ENCODE results near the gene ACP6. TPM values are rescaled to one million over a fixed set of nuclear protein-coding genes. Genes with fewer than 3 reads are reported as not detected.

Gene ACP6
- total and polyA plus RNA-seq, 2 of the 13 experiments (the other 11 are each of a cell fraction or from before 2014, with no cell fraction given): 18.1 to 33.7 TPM

GRCh38 chr1:147636314-147636713, 34.0 kb downstream of the ACP6 start:
- WGBS (ENCODE audit: low lambda C conversion rate): 85% methylated on average over 4 of the region's 4 CpGs
- FAIRE-seq (no peak), DNase-seq (ENCODE audit: low spot score) (peak; percentile 47), ATAC-seq (no peak)
- in situ Hi-C loops (cut with HindIII; ENCODE audit: extremely low pct_ligation_motif_present, low pct_unique_long_range_greater_than_20kb) (no loop called here), intact Hi-C loops (cut with micrococcal nuclease; ENCODE audit: unreplicated experiment) (no loop called here)
- Histone ChIP-seq H3K4me1 (ENCODE audit: insufficient read depth, low read length) (peaks cover 29% of the 10 kb centered on the region), H2AFZ (ENCODE audit: low read length) (no peak overlapping the region), H3K79me2 (ENCODE audit: insufficient read depth, low read length) (no peaks in the 10 kb centered on the region), H4K20me1 (ENCODE audit: insufficient read depth, low read length) (no peaks in the 10 kb centered on the region), H3K9ac (ENCODE audit: insufficient read depth, low read depth, low read length) (no peak overlapping the region), H3K36me3 (replicated peaks in 1 of 2; ENCODE audit: control insufficient read depth in 1 of 2, insufficient read depth in 2 of 2, low read length in 2 of 2) (peaks cover 1 to 5% of the 10 kb centered on the region in 2 experiments; a peak in 3 of 5 replicates), H3K9me3 (ENCODE audit: low read length) (no peaks in the 10 kb centered on the region), H3K4me3 (replicated peaks in 1 of 3; ENCODE audit: insufficient read depth in 1 of 3, low read depth in 2 of 3, low read length in 3 of 3) (no peak overlapping the region), H3K27me3 (ENCODE audit: control insufficient read depth in 1 of 2, insufficient read depth in 2 of 2, low read length in 2 of 2) (no peaks in the 10 kb centered on the region; a peak in 1 of 5 replicates), H3K27ac (ENCODE audit: extremely low read length, insufficient read depth, low read length) (peak overlapping the region; percentile 13), H3K4me2 (ENCODE audit: low read depth, low read length) (no peak overlapping the region)
- no TSS peak for BruUV-seq (replicated peaks)
- POLR2A ChIA-PET: no interaction called here
- CTCF ChIA-PET (ENCODE audit: low intra/inter-chr PET ratio, low total read pairs): no interaction called here
- TF ChIP-seq GABPB1 (CRISPR knock-in tag; IDR thresholded peaks at IDR 0.05) (no peak), NR2C2 (CRISPR knock-in tag; IDR thresholded peaks at IDR 0.05; ENCODE audit: borderline replicate concordance) (peak; percentile 72), SPEN (CRISPR knock-in tag; IDR thresholded peaks at IDR 0.05; ENCODE audit: low read depth) (no peak), NCOR1 (IDR thresholded peaks at IDR 0.05; ENCODE audit: borderline replicate concordance, low read length) (no peak), SOX6 (IDR thresholded peaks at IDR 0.05) (no peak), SOX6 (CRISPR knock-in tag; IDR thresholded peaks at IDR 0.05) (peak; percentile 37), MNT (IDR thresholded peaks at IDR 0.05) (no peak), ZNF691 (CRISPR knock-in tag; IDR thresholded peaks at IDR 0.05; ENCODE audit: borderline replicate concordance, low read depth) (no peak), TBP (CRISPR knock-in tag; IDR thresholded peaks at IDR 0.05) (no peak), GABPA (IDR thresholded peaks at IDR 0.05; ENCODE audit: low read depth, low read length) (no peak), GABPA (CRISPR knock-in tag; IDR thresholded peaks at IDR 0.05; ENCODE audit: low read depth) (0 out of 2 replicates have a peak, but pooled peaks have one; percentile 17), HNF4G (IDR thresholded peaks at IDR 0.05; ENCODE audit: borderline replicate concordance, low read depth, low read length) (peak; percentile 50; the same call in 1 of the 2 replicates), HNF4G (CRISPR knock-in tag; IDR thresholded peaks at IDR 0.05; ENCODE audit: borderline replicate concordance, low read depth) (no peak), BATF2 (CRISPR knock-in tag; IDR thresholded peaks at IDR 0.05) (no peak), ZNF431 (CRISPR knock-in tag; IDR thresholded peaks at IDR 0.05; ENCODE audit: borderline replicate concordance, low read depth) (no peak), SALL1 (CRISPR knock-in tag; IDR thresholded peaks at IDR 0.05) (0 out of 2 replicates have a peak, but pooled peaks have one; percentile 24), ZNF644 (CRISPR knock-in tag; IDR thresholded peaks at IDR 0.05; ENCODE audit: low read depth) (peak; percentile 64; the same call in 1 of the 2 replicates), NFE2 (CRISPR knock-in tag; IDR thresholded peaks at IDR 0.05) (no peak), TCF7 (IDR thresholded peaks at IDR 0.05; ENCODE audit: low read depth) (0 out of 2 replicates have a peak, but pooled peaks have one; percentile 12), TEF (CRISPR knock-in tag; IDR thresholded peaks at IDR 0.05) (no peak), SOX13 (IDR thresholded peaks at IDR 0.05) (peak; percentile 16; the same call in 1 of the 2 replicates), SOX13 (CRISPR knock-in tag; conservative IDR thresholded peaks at IDR 0.05 in 1 of 2, IDR thresholded peaks at IDR 0.05 in 1 of 2) (peak in 1 of 2 experiments; percentile 71; a peak in 2 of 4 replicates), ZMYM4 (CRISPR knock-in tag; IDR thresholded peaks at IDR 0.05) (0 out of 2 replicates have a peak, but pooled peaks have one; percentile 34)
